HCT116 (cell line): ENCODE data around the gene KCTD14.

ENCODE experiments used
- CEBPB ChIP-seq: IDR thresholded peaks from 2 replicates; pipeline ENCODE4 v1.6.1; 2012; ENCODE audit warnings: low read depth
- CTCF ChIP-seq, 3 experiments: fragments of 200-600 bp in 1 of 3; sonication (generic) in 1 of 3; IDR thresholded peaks in 2 of 3; conservative IDR thresholded peaks in 1 of 3; 2 replicates each; pipeline ENCODE4 v1.5.1; 2012 to 2017; ENCODE audit warnings: low read depth in 2 of 3, low read length in 2 of 3, antibody characterized with exemption in 1 of 3, borderline replicate concordance in 1 of 3, control low read depth in 1 of 3, mild to moderate bottlenecking in 1 of 3, mixed read lengths in 1 of 3, mixed run types in 1 of 3, moderate library complexity in 1 of 3; ENCODE audit not compliant: insufficient read depth in 1 of 3
- EGR1 ChIP-seq: IDR thresholded peaks from 2 replicates; pipeline ENCODE4 v1.6.1; 2012; ENCODE audit warnings: low read depth
- ELF1 ChIP-seq: IDR thresholded peaks from 2 replicates; pipeline ENCODE4 v1.6.1; 2012; ENCODE audit warnings: low read depth, borderline replicate concordance
- EZH2 ChIP-seq: fragments of 200-600 bp; sonication (generic); IDR thresholded peaks from 2 replicates; pipeline ENCODE4 v1.6.1; 2017; ENCODE audit warnings: antibody characterized with exemption, mixed run types
- EZH2phosphoT487 ChIP-seq: fragments of 200-600 bp; IDR thresholded peaks from 2 replicates; pipeline ENCODE4 v1.6.1; 2018; ENCODE audit warnings: antibody characterized with exemption, borderline replicate concordance
- JUND ChIP-seq: IDR thresholded peaks from 2 replicates; pipeline ENCODE4 v1.6.1; 2012
- POLR2A ChIP-seq: IDR thresholded peaks from 2 replicates; pipeline ENCODE4 v1.7.0; 2011; ENCODE audit warnings: borderline replicate concordance; ENCODE audit not compliant: insufficient read depth, insufficient read length; ENCODE audit errors: extremely low read depth
- POLR2AphosphoS5 ChIP-seq: IDR thresholded peaks from 2 replicates; pipeline ENCODE4 v1.6.1; 2011; ENCODE audit warnings: mild to moderate bottlenecking, low read depth, low read length, moderate library complexity
- RAD21 ChIP-seq: IDR thresholded peaks from 2 replicates; pipeline ENCODE4 v1.6.1; 2012; ENCODE audit warnings: low read depth, mild to moderate bottlenecking
- SIN3A ChIP-seq: IDR thresholded peaks from 2 replicates; pipeline ENCODE4 v1.6.1; 2012; ENCODE audit warnings: low read depth
- ZBTB33 ChIP-seq: IDR thresholded peaks from 2 replicates; pipeline ENCODE4 v1.6.1; 2011; ENCODE audit warnings: mild to moderate bottlenecking, low read length, moderate library complexity; ENCODE audit not compliant: insufficient replicate concordance; ENCODE audit errors: extremely low read depth

- TF ChIP-seq POLR2AphosphoS5 (no peak), RAD21 (no peak), ELF1 (no peak), EZH2phosphoT487 (no peak), JUND (peak; percentile 17; the same call in 1 of the 2 replicates), CTCF (IDR thresholded peaks at IDR 0.05 in 2 of 3, conservative IDR thresholded peaks at IDR 0.05 in 1 of 3; ENCODE audit: borderline replicate concordance in 1 of 3, insufficient read depth in 1 of 3, low read depth in 2 of 3, low read length in 2 of 3) (no peak), POLR2A (no peak), ZBTB33 (no peak), SIN3A (no peak), CEBPB (no peak), EGR1 (no peak), EZH2 (no peak)
These were observed 3.3 kb downstream of the KCTD14 start for GRCh38 chr11:78019808-78020207.
